BJ (cell line): ENCODE measurements around the gene SLIT3. TPM values are rescaled to one million over a fixed set of nuclear protein-coding genes. Genes with fewer than 3 reads are reported as not detected.

Experiments used
- CTCF ChIA-PET: fragments of 350-600 bp; formaldehyde crosslinking; extraction: SDS; loops from one replicate; lab custom pipeline; 2021; ENCODE audit warnings: antibody characterized with exemption, inconsistent platforms; lab: Yijun Ruan, JAX
- POLR2A ChIA-PET: fragments of 300-600 bp; sonication (Branson Sonifier 250); formaldehyde crosslinking; extraction: SDS; loops from one replicate; lab custom pipeline; 2021; ENCODE audit warnings: antibody characterized with exemption; lab: Charles Lee
- DNase-seq: peaks from one replicate; pipeline ENCODE4 v3.0.0-alpha.2; 2011; ENCODE audit warnings: low read depth
- H3K27me3 ChIP-seq: 2 replicates; pipeline ENCODE4 v1.6.0; 2011; ENCODE audit warnings: low read length; ENCODE audit not compliant: control insufficient read depth, insufficient read depth
- H3K36me3 ChIP-seq: 2 replicates; pipeline ENCODE4 v1.5.1; 2011; ENCODE audit warnings: low read length; ENCODE audit not compliant: control insufficient read depth, insufficient read depth
- H3K4me3 ChIP-seq: 2 replicates; pipeline ENCODE4 v1.5.1; 2011; ENCODE audit warnings: low read depth, mild to moderate bottlenecking, control low read depth, low read length
- CTCF ChIP-seq: IDR thresholded peaks from 2 replicates; pipeline ENCODE4 v1.5.1; 2011; ENCODE audit warnings: low read depth, mild to moderate bottlenecking, control low read depth, inconsistent platforms, low read length, moderate library complexity; ENCODE audit not compliant: insufficient read depth
- polyA plus RNA-seq: library from polyadenylated mRNA; depleted of rRNA; stranded (reverse); fragments of >200 nt; gene quantifications from 2 replicates; pipeline ENCODE4 v1.2.3, GENCODE V29; 2011

SLIT3 gene
- polyA plus RNA-seq, 1 experiment: 26.8 TPM

GRCh38 chr5:168946363-168946762, 354.6 kb downstream of the SLIT3 start:
- CTCF ChIA-PET: interaction anchor here (0.6 to 3.0 kb wide), 11 partner anchors 10 to 635 kb away, joined by 3 to 19 read pairs (median 5); partner anchors contain the start of gene SLIT3
- no peak for DNase-seq

GRCh38 chr5:168944004-168944403, 356.9 kb downstream of the SLIT3 start:
- POLR2A ChIA-PET: no interaction called here
- TF ChIP-seq CTCF: no peak
- Histone ChIP-seq H3K27me3 (no peaks in the 10 kb centered on the region), H3K4me3 (no peak overlapping the region), H3K36me3 (no peaks in the 10 kb centered on the region)
- no peak for DNase-seq
- CTCF ChIA-PET: interaction anchor here (0.6 to 1.2 kb wide), 3 partner anchors 43 to 605 kb away, joined by 3 to 6 read pairs (median 3); no protein-coding TSS in a partner anchor

More at GRCh38 chr5:168946363-168946762, 354.6 kb downstream of the SLIT3 start:
- no peak for TF ChIP-seq CTCF
- Histone ChIP-seq H3K36me3 (no peaks in the 10 kb centered on the region), H3K27me3 (no peaks in the 10 kb centered on the region), H3K4me3 (no peak overlapping the region)
- POLR2A ChIA-PET: no interaction called here

GRCh38 chr5:168943091-168943884, 357.7 kb downstream of the SLIT3 start:
- CTCF ChIA-PET: interaction anchor here (0.7 kb wide), 2 partner anchors 14 to 604 kb away, joined by 3 read pairs; no protein-coding TSS in a partner anchor
- no peak for TF ChIP-seq CTCF
- DNase-seq: no peak
- Histone ChIP-seq H3K36me3 (no peaks in the 10 kb centered on the region), H3K4me3 (no peak overlapping the region), H3K27me3 (no peaks in the 10 kb centered on the region)
- POLR2A ChIA-PET: no interaction called here

GRCh38 chr5:168941901-168942300, 359.0 kb downstream of the SLIT3 start:
- Histone ChIP-seq H3K36me3 (no peaks in the 10 kb centered on the region), H3K27me3 (no peaks in the 10 kb centered on the region), H3K4me3 (no peak overlapping the region)
- no peak for DNase-seq
- CTCF ChIA-PET: no interaction called here
- TF ChIP-seq CTCF: no peak
- POLR2A ChIA-PET: no interaction called here

- no peak for TF ChIP-seq CTCF
- DNase-seq: no peak
- ChIA-PET CTCF (interaction anchor here (0.6 kb wide), 1 partner anchor 563 kb away, joined by 3 read pairs; no protein-coding TSS in a partner anchor), POLR2A (no interaction called here)
- no peaks in the 10 kb centered on the region for H3K36me3 ChIP-seq
- no peaks in the 10 kb centered on the region for H3K27me3 ChIP-seq
- no peak overlapping the region for H3K4me3 ChIP-seq
Observed at GRCh38 chr5:168940712-168941111, 360.2 kb downstream of the SLIT3 start.
